Fibroblast of pulmonary artery (primary cell): ENCODE data around the gene ZBTB38.

Experiments
- DNase-seq: peaks from one replicate; pipeline ENCODE4 v3.0.0-alpha.2; 2010; ENCODE audit warnings: low read depth
- H3K4me3 ChIP-seq: replicated peaks from 2 replicates; pipeline ENCODE4 v1.5.1; 2011; ENCODE audit warnings: low read depth, mild to moderate bottlenecking, control low read depth, low read length, moderate library complexity
- TF ChIP-seq, protein P1 (sequence below): IDR thresholded peaks from 2 replicates; pipeline ENCODE4 v1.5.1; 2011; ENCODE audit warnings: mild to moderate bottlenecking, control low read depth, low read length, inconsistent platforms; ENCODE audit errors: missing control alignments

The ZBTB38 gene

DNA sequence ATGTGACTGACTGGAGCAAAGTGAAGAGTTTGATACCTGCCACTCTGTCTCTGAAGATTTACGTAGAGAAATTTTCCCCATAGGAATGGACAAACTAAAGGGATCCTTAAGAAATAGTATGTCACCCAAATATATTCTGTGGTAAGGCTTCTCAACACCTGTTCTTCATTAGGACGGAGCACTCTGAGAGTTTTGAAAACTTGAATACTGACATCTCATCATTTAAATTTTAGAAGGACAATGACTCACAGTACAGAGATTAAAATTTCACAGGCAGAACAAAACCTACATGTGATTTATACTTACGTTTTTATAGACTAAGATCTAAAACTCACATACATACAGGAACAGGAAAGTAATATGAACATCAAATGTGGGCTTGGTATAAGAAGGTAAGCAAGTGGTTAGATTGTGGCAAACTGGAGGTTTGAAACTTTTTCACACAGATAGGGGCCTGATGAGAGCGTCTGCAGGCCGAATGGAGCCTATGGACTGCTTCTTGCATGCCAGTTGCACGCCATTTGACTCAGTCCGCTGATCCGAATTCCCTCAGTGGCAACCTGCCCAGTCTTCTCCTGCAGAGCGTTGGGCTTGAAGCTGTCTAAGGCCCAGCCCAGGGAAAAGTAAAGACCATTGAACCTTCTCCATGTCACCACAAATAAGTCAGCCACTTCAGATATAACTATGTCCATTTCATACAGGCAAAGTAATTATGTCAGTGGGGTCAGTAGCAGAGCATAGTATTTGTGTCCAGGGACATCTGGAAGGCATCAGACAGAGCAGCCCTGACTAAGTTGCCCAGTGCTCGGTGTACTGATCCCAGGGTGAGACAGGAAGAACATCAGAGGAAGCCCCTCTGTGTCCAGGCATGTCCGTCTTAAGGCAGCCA, 45.7 kb downstream of the ZBTB38 start:
- no peak for DNase-seq
- H3K4me3 ChIP-seq = no peak overlapping the region
- TF ChIP-seq, protein P1, sequence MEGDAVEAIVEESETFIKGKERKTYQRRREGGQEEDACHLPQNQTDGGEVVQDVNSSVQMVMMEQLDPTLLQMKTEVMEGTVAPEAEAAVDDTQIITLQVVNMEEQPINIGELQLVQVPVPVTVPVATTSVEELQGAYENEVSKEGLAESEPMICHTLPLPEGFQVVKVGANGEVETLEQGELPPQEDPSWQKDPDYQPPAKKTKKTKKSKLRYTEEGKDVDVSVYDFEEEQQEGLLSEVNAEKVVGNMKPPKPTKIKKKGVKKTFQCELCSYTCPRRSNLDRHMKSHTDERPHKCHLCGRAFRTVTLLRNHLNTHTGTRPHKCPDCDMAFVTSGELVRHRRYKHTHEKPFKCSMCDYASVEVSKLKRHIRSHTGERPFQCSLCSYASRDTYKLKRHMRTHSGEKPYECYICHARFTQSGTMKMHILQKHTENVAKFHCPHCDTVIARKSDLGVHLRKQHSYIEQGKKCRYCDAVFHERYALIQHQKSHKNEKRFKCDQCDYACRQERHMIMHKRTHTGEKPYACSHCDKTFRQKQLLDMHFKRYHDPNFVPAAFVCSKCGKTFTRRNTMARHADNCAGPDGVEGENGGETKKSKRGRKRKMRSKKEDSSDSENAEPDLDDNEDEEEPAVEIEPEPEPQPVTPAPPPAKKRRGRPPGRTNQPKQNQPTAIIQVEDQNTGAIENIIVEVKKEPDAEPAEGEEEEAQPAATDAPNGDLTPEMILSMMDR = no peak

- H3K4me3 ChIP-seq = no peak overlapping the region
- DNase-seq = peak; percentile 56
- TF ChIP-seq, protein P1 = no peak
Observed at GRCh38 chr3:141414800-141415462, 46.6 kb downstream of the ZBTB38 start.

DNA sequence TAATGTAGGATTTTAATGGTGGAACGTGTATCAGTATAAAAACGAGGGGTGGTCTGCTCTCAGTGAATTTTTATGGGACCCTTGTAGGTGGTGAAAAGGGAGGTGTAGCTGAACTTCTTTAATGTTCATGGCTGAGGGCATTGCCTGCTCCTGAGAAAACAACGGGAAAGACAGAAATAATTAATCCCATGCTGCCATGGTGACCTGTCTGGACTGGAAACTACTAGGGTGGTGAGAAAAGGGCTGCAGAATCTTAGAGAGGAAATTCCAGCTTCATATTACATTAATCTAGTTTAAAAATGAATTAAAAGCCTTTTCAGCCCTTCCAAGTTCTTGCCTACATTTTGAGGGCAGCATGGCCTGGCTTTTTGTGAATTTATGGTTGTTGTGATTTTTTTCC, 47.6 kb downstream of the ZBTB38 start:
- TF ChIP-seq, protein P1 = no peak
- DNase-seq = no peak
- no peak overlapping the region for H3K4me3 ChIP-seq
